NT2/D1 (cell line): ENCODE data around the gene NUTM2F.

Experiments
- YY1 ChIP-seq: IDR thresholded peaks from 2 replicates; pipeline ENCODE4 v1.6.1; 2011; ENCODE audit not compliant: insufficient read length, insufficient read depth
- ZNF274 ChIP-seq: IDR thresholded peaks from 2 replicates; pipeline ENCODE4 v1.6.1; 2011; ENCODE audit warnings: mild to moderate bottlenecking, low read depth, low read length

- no peak for TF ChIP-seq YY1
- TF ChIP-seq ZNF274: no peak
These were observed 26.0 kb downstream of the NUTM2F start for GRCh38 chr9:94302426-94302825.
